Measurements from ENCODE around the gene NFIB.

GRCh38 chr9:14340994-14341393, 27.1 kb upstream of the NFIB start:
- no peak for TF ChIP-seq POLR2AphosphoS5 (IDR thresholded peaks at IDR 0.05)
- no peak for TF ChIP-seq CTCF (IDR thresholded peaks at IDR 0.05)
- no peak for TF ChIP-seq POLR2A (IDR thresholded peaks at IDR 0.05)
- no peak for TF ChIP-seq EP300 (IDR thresholded peaks at IDR 0.05)

All from gastroesophageal sphincter (tissue), 3 donors.